Endothelial cell of umbilical vein (primary cell): ENCODE data around the gene FUT8. TPM values are rescaled to one million over a fixed set of nuclear protein-coding genes. Genes with fewer than 3 reads are reported as not detected.

ENCODE experiments used
- BruUV-seq: library from RNA; stranded (reverse); fragments of 400-500 nt; replicated peaks from 2 replicates; lab custom pipeline; 2021; lab: Mats Ljungman, UMichigan
- CTCF ChIA-PET: fragments of 300-600, 350-600 bp; sonication (Branson Sonifier 250); formaldehyde crosslinking; loops from one replicate; lab custom pipeline; 2021; ENCODE audit warnings: antibody characterized with exemption, inconsistent platforms; lab: Charles Lee
- POLR2A ChIA-PET: fragments of 300-600, 350-600 bp; sonication (Branson Sonifier 250); formaldehyde crosslinking; loops from one replicate; lab custom pipeline; 2021; ENCODE audit warnings: antibody characterized with exemption, inconsistent platforms; lab: Charles Lee
- DNase-seq: peaks from one replicate; pipeline ENCODE4 v3.0.0-alpha.2; 2011; ENCODE audit warnings: low read depth, low spot score
- FAIRE-seq: peaks from 2 replicates; lab custom pipeline; 2011; peaks lifted over from hg19 to GRCh38; lab: Jason Lieb, UNC
- H2AFZ ChIP-seq: 2 replicates; pipeline ENCODE4 v1.6.0; 2012; ENCODE audit warnings: low read depth, low read length, control low read depth, inconsistent platforms
- H3K27ac ChIP-seq: 2 replicates; pipeline ENCODE4 v1.5.1; 2011; ENCODE audit warnings: low read depth, mild to moderate bottlenecking, control low read depth, low read length, moderate library complexity; ENCODE audit not compliant: insufficient read depth
- H3K27me3 ChIP-seq, 2 experiments: 2 replicates each; pipeline versions ENCODE4 v1.6.0 to v1.6.1; 2011; ENCODE audit warnings: low read length in 2 of 2, mixed read lengths in 1 of 2; ENCODE audit not compliant: control insufficient read depth in 2 of 2, insufficient read depth in 2 of 2
- H3K36me3 ChIP-seq, 2 experiments: 2 replicates in 1 of 2; 3 replicates in 1 of 2; pipeline ENCODE4 v1.5.1; 2011; ENCODE audit warnings: low read length in 2 of 2, mild to moderate bottlenecking in 1 of 2, moderate library complexity in 1 of 2; ENCODE audit not compliant: control insufficient read depth in 2 of 2, insufficient read depth in 2 of 2; ENCODE audit errors: extremely low read depth in 1 of 2
- H3K4me1 ChIP-seq: 3 replicates; pipeline ENCODE4 v1.5.1; 2011; ENCODE audit warnings: mild to moderate bottlenecking, low read length; ENCODE audit not compliant: control insufficient read depth, insufficient read depth; ENCODE audit errors: extremely low read depth
- H3K4me2 ChIP-seq: 2 replicates; pipeline ENCODE4 v1.6.1; 2011; ENCODE audit warnings: low read length, control low read depth, mixed read lengths; ENCODE audit not compliant: insufficient read depth
- H3K4me3 ChIP-seq, 3 experiments: fragments of 200-600 bp in 1 of 3; sonication (generic), shearing (Covaris generic) in 1 of 3; replicated peaks in 1 of 3; 2 replicates each; pipeline ENCODE4 v1.5.1; 2011 to 2016; ENCODE audit warnings: control low read depth in 3 of 3, low read length in 3 of 3, mild to moderate bottlenecking in 2 of 3, inconsistent platforms in 1 of 3, low read depth in 1 of 3, moderate library complexity in 1 of 3; ENCODE audit not compliant: insufficient read depth in 1 of 3
- H3K79me2 ChIP-seq: 2 replicates; pipeline ENCODE4 v1.6.0; 2012; ENCODE audit warnings: low read length, inconsistent platforms; ENCODE audit not compliant: control insufficient read depth, insufficient read depth
- H3K9ac ChIP-seq: replicated peaks from 2 replicates; pipeline ENCODE3; 2011; ENCODE audit warnings: low read length, control low read depth; ENCODE audit not compliant: insufficient read depth; ENCODE audit errors: extremely low read depth
- H3K9me1 ChIP-seq: replicated peaks from 3 replicates; pipeline ENCODE4 v1.6.0; 2011; ENCODE audit warnings: mild to moderate bottlenecking, low read length; ENCODE audit not compliant: control insufficient read depth, insufficient read depth; ENCODE audit errors: extremely low read depth
- H3K9me3 ChIP-seq: replicated peaks from 2 replicates; pipeline ENCODE4 v1.5.1; 2012; ENCODE audit warnings: low read length, inconsistent platforms; ENCODE audit not compliant: control insufficient read depth, insufficient read depth
- H4K20me1 ChIP-seq: replicated peaks from 2 replicates; pipeline ENCODE3; 2011; ENCODE audit warnings: mild to moderate bottlenecking, low read length; ENCODE audit not compliant: control insufficient read depth, insufficient read depth; ENCODE audit errors: extremely low read depth
- CTCF ChIP-seq, 2 donors: IDR thresholded peaks; 1 replicate in 1 of 2; 2 replicates in 1 of 2; pipeline ENCODE4 v1.5.1; 2011; ENCODE audit warnings: low read length in 2 of 2, mild to moderate bottlenecking in 2 of 2, moderate library complexity in 2 of 2, control low read depth in 1 of 2, inconsistent platforms in 1 of 2, low read depth in 1 of 2; ENCODE audit not compliant: insufficient read depth in 1 of 2; ENCODE audit errors: extremely low read depth in 1 of 2
- EZH2 ChIP-seq: IDR thresholded peaks from 2 replicates; pipeline ENCODE4 v1.6.1; 2012; ENCODE audit warnings: borderline replicate concordance, low read depth, mild to moderate bottlenecking, moderate library complexity, low read length, inconsistent platforms; ENCODE audit not compliant: severe bottlenecking
- JUN ChIP-seq: IDR thresholded peaks from 2 replicates; pipeline ENCODE4 v1.6.1; 2011; ENCODE audit warnings: borderline replicate concordance, low read depth; ENCODE audit not compliant: insufficient read length, insufficient read depth
- MAX ChIP-seq: IDR thresholded peaks from 2 replicates; pipeline ENCODE4 v1.6.1; 2011; ENCODE audit not compliant: insufficient read depth, insufficient read length
- MYC ChIP-seq: IDR thresholded peaks from one replicate; pipeline ENCODE4 v1.6.1; 2011; ENCODE audit warnings: mild to moderate bottlenecking, low read depth, low read length
- POLR2A ChIP-seq: IDR thresholded peaks from 2 replicates; pipeline ENCODE4 v1.6.1; 2012; ENCODE audit warnings: low read depth, mild to moderate bottlenecking, control low read depth, low read length
- POLR2AphosphoS5 ChIP-seq: IDR thresholded peaks from 2 replicates; pipeline ENCODE4 v1.6.1; 2012; ENCODE audit warnings: low read depth, mild to moderate bottlenecking, control low read depth, low read length, moderate library complexity; ENCODE audit not compliant: insufficient read depth
- dilution Hi-C: fragments of 300-500 bp; cut with MboI; formaldehyde crosslinking; loops from one replicate; pipeline ENCODE4 v1.15.0; 2019; ENCODE audit warnings: low sequenced_read_pairs; ENCODE audit not compliant: extremely low pct_ligation_motif_present
- intact Hi-C: fragments of 100-400 bp; cut with micrococcal nuclease; formaldehyde crosslinking; loops from one replicate; pipeline ENCODE4 v1.10.0; 2022
- polyA plus RNA-seq, 4 experiments: library from polyadenylated mRNA; depleted of rRNA in 3 of 4; stranded (reverse) in 3 of 4; unstranded in 1 of 4; fragments of >200 nt; gene quantifications; 2 replicates each; pipeline versions ENCODE4 v1.2.1 to v1.2.3, GENCODE V29; 2011 to 2012; ENCODE audit warnings: missing spikeins in 1 of 4
- total RNA-seq: library from RNA; stranded (reverse); gene quantifications from 2 replicates; pipeline ENCODE4 v1.2.3, GENCODE V29; 2021

Gene FUT8
- total and polyA plus RNA-seq, 2 donors (not counting 3 experiments of a cell fraction or from before 2014, with no cell fraction given) = 16.7 to 38.8 TPM

GRCh38 chr14:65366802-65367565, 45.5 kb upstream of the FUT8 start:
- Histone ChIP-seq H3K79me2 (no peaks in the 10 kb centered on the region), H3K9ac (no peak overlapping the region), H3K27ac (no peak overlapping the region), H3K4me2 (no peak overlapping the region), H3K4me3 (no peak overlapping the region), H4K20me1 (no peaks in the 10 kb centered on the region), H2AFZ (no peak overlapping the region), H3K9me3 (no peaks in the 10 kb centered on the region), H3K9me1 (no peaks in the 10 kb centered on the region), H3K4me1 (no peaks in the 10 kb centered on the region), H3K27me3 (no peaks in the 10 kb centered on the region), H3K36me3 (no peaks in the 10 kb centered on the region)
- ChIA-PET CTCF (interaction anchor here (1.2 kb wide), 1 partner anchor 457 kb away, joined by 3 read pairs; no protein-coding TSS in a partner anchor), POLR2A (no interaction called here)
- dilution Hi-C loops = no loop called here
- TF ChIP-seq CTCF (IDR thresholded peaks at IDR 0.05; ENCODE audit: extremely low read depth in 1 of 2, insufficient read depth in 1 of 2, low read depth in 1 of 2, low read length in 2 of 2) (no peak), MAX (no peak), JUN (no peak), MYC (no peak), POLR2A (no peak), POLR2AphosphoS5 (no peak), EZH2 (no peak)
- DNase-seq (no peak), FAIRE-seq (no peak)
- BruUV-seq = no TSS peak
- intact Hi-C loops = no loop called here
